ENCODE data around the gene CTXND2. TPM values are rescaled to one million over a fixed set of nuclear protein-coding genes. Genes with fewer than 3 reads are reported as not detected.
"Not testable (repeated sequence)": the region's sequence is repeated elsewhere in the genome, so short reads cannot be mapped to it uniquely, and the experiment has no call there.

The CTXND2 gene
- total RNA-seq, 1 experiment from 2014 or later, result not detected

GRCh38 chr1:150875197-150876118 lies 11.5 kb upstream of the CTXND2 start:
- Histone ChIP-seq H3K36me3 (replicated peaks; ENCODE audit: control insufficient read depth, insufficient read depth, low read length) (no peaks in the 10 kb centered on the region; the same call in 1 of the 2 replicates), H3K4me3 (ENCODE audit: insufficient read depth, low read depth, low read length) (peak overlapping the region; percentile 85), H3K27me3 (ENCODE audit: control insufficient read depth, insufficient read depth, low read length) (no peaks in the 10 kb centered on the region)
- peak; percentile 50 for DNase-seq

GRCh38 chr1:150876119-150876454 lies 10.8 kb upstream of the CTXND2 start:
- Histone ChIP-seq H3K36me3 (replicated peaks; ENCODE audit: control insufficient read depth, insufficient read depth, low read length) (no peaks in the 10 kb centered on the region; the same call in 1 of the 2 replicates), H3K27me3 (ENCODE audit: control insufficient read depth, insufficient read depth, low read length) (no peaks in the 10 kb centered on the region), H3K4me3 (ENCODE audit: insufficient read depth, low read depth, low read length) (peak overlapping the region; percentile 85)
- DNase-seq, result no peak

- not testable (repeated sequence) for H3K27me3 ChIP-seq (ENCODE audit: control insufficient read depth, insufficient read depth, low read length); H3K4me3 ChIP-seq (ENCODE audit: insufficient read depth, low read depth, low read length); DNase-seq; H3K36me3 ChIP-seq (replicated peaks; ENCODE audit: control insufficient read depth, insufficient read depth, low read length)
Measured at GRCh38 chr1:150878931-150879330, 8.0 kb upstream of the CTXND2 start.

GRCh38 chr1:150881331-150882070 lies 5.4 kb upstream of the CTXND2 start:
- DNase-seq, result no peak
- no peak overlapping the region for H3K4me3 ChIP-seq (ENCODE audit: insufficient read depth, low read depth, low read length)
- no peaks in the 10 kb centered on the region for H3K27me3 ChIP-seq (ENCODE audit: control insufficient read depth, insufficient read depth, low read length)
- H3K36me3 ChIP-seq (replicated peaks; ENCODE audit: control insufficient read depth, insufficient read depth, low read length), result no peaks in the 10 kb centered on the region

GRCh38 chr1:150883121-150883520 lies 3.8 kb upstream of the CTXND2 start:
- H3K4me3 ChIP-seq (ENCODE audit: insufficient read depth, low read depth, low read length); DNase-seq; H3K27me3 ChIP-seq (ENCODE audit: control insufficient read depth, insufficient read depth, low read length); H3K36me3 ChIP-seq (replicated peaks; ENCODE audit: control insufficient read depth, insufficient read depth, low read length): not testable (repeated sequence)

GRCh38 chr1:150888727-150889126 lies 1.8 kb downstream of the CTXND2 start:
- Histone ChIP-seq H3K4me3 (ENCODE audit: insufficient read depth, low read depth, low read length) (no peak overlapping the region), H3K36me3 (replicated peaks; ENCODE audit: control insufficient read depth, insufficient read depth, low read length) (no peaks in the 10 kb centered on the region), H3K27me3 (ENCODE audit: control insufficient read depth, insufficient read depth, low read length) (no peaks in the 10 kb centered on the region)
- DNase-seq, result no peak

GRCh38 chr1:150890033-150890416 lies 3.1 kb downstream of the CTXND2 start:
- DNase-seq, result no peak
- H3K36me3 ChIP-seq (replicated peaks; ENCODE audit: control insufficient read depth, insufficient read depth, low read length), result no peaks in the 10 kb centered on the region

GRCh38 chr1:150893336-150893913 lies 6.5 kb downstream of the CTXND2 start:
- no peak for DNase-seq
- Histone ChIP-seq H3K27me3 (ENCODE audit: control insufficient read depth, insufficient read depth, low read length) (no peaks in the 10 kb centered on the region), H3K36me3 (replicated peaks; ENCODE audit: control insufficient read depth, insufficient read depth, low read length) (no peaks in the 10 kb centered on the region), H3K4me3 (ENCODE audit: insufficient read depth, low read depth, low read length) (no peak overlapping the region)

More at GRCh38 chr1:150890033-150890416, 3.1 kb downstream of the CTXND2 start:
- Histone ChIP-seq H3K27me3 (ENCODE audit: control insufficient read depth, insufficient read depth, low read length) (no peaks in the 10 kb centered on the region), H3K4me3 (ENCODE audit: insufficient read depth, low read depth, low read length) (no peak overlapping the region)

- Histone ChIP-seq H3K4me3 (ENCODE audit: insufficient read depth, low read depth, low read length) (no peak overlapping the region), H3K27me3 (ENCODE audit: control insufficient read depth, insufficient read depth, low read length) (no peaks in the 10 kb centered on the region), H3K36me3 (replicated peaks; ENCODE audit: control insufficient read depth, insufficient read depth, low read length) (no peaks in the 10 kb centered on the region)
- DNase-seq, result no peak
Measured at GRCh38 chr1:150895618-150896017, 8.7 kb downstream of the CTXND2 start.

GRCh38 chr1:150899795-150900194 lies 12.9 kb downstream of the CTXND2 start:
- H3K4me3 ChIP-seq (ENCODE audit: insufficient read depth, low read depth, low read length), result not testable (repeated sequence)

GRCh38 chr1:150902346-150902745 lies 15.4 kb downstream of the CTXND2 start:
- DNase-seq, result no peak
- no peaks in the 10 kb centered on the region for H3K27me3 ChIP-seq (ENCODE audit: control insufficient read depth, insufficient read depth, low read length)
- no peaks in the 10 kb centered on the region for H3K36me3 ChIP-seq (replicated peaks; ENCODE audit: control insufficient read depth, insufficient read depth, low read length)
- no peak overlapping the region for H3K4me3 ChIP-seq (ENCODE audit: insufficient read depth, low read depth, low read length)

More at GRCh38 chr1:150899795-150900194, 12.9 kb downstream of the CTXND2 start:
- H3K36me3 ChIP-seq (replicated peaks; ENCODE audit: control insufficient read depth, insufficient read depth, low read length); DNase-seq; H3K27me3 ChIP-seq (ENCODE audit: control insufficient read depth, insufficient read depth, low read length): not testable (repeated sequence)

- H3K36me3 ChIP-seq (replicated peaks; ENCODE audit: control insufficient read depth, insufficient read depth, low read length), result no peaks in the 10 kb centered on the region
- H3K27me3 ChIP-seq (ENCODE audit: control insufficient read depth, insufficient read depth, low read length), result no peaks in the 10 kb centered on the region
- DNase-seq, result no peak
- no peak overlapping the region for H3K4me3 ChIP-seq (ENCODE audit: insufficient read depth, low read depth, low read length)
Measured at GRCh38 chr1:150902751-150903150, 15.8 kb downstream of the CTXND2 start.

- H3K36me3 ChIP-seq (replicated peaks; ENCODE audit: control insufficient read depth, insufficient read depth, low read length), result no peaks in the 10 kb centered on the region
- no peak for DNase-seq
- no peaks in the 10 kb centered on the region for H3K27me3 ChIP-seq (ENCODE audit: control insufficient read depth, insufficient read depth, low read length)
- H3K4me3 ChIP-seq (ENCODE audit: insufficient read depth, low read depth, low read length), result no peak overlapping the region
Measured at GRCh38 chr1:150905301-150905700, 18.4 kb downstream of the CTXND2 start.

GRCh38 chr1:150906329-150906728 lies 19.4 kb downstream of the CTXND2 start:
- DNase-seq, result no peak
- H3K36me3 ChIP-seq (replicated peaks; ENCODE audit: control insufficient read depth, insufficient read depth, low read length), result no peaks in the 10 kb centered on the region
- no peak overlapping the region for H3K4me3 ChIP-seq (ENCODE audit: insufficient read depth, low read depth, low read length)
- no peaks in the 10 kb centered on the region for H3K27me3 ChIP-seq (ENCODE audit: control insufficient read depth, insufficient read depth, low read length)

- Histone ChIP-seq H3K27me3 (ENCODE audit: control insufficient read depth, insufficient read depth, low read length) (no peaks in the 10 kb centered on the region), H3K36me3 (replicated peaks; ENCODE audit: control insufficient read depth, insufficient read depth, low read length) (no peaks in the 10 kb centered on the region), H3K4me3 (ENCODE audit: insufficient read depth, low read depth, low read length) (no peak overlapping the region)
- DNase-seq, result no peak
Measured at GRCh38 chr1:150906813-150907212, 19.9 kb downstream of the CTXND2 start.
